GM18861 (cell line): ENCODE measurements around the gene RAD51B.
"Not testable (repeated sequence)": the region's sequence is repeated elsewhere in the genome, so short reads cannot be mapped to it uniquely, and the experiment has no call there.

Experiments used
- ATAC-seq: cut with Tn5 transposase; IDR thresholded peaks from one replicate; pipeline ENCODE4 v1.9.1; 2021; ENCODE audit not compliant: unreplicated experiment

RAD51B gene

DNA sequence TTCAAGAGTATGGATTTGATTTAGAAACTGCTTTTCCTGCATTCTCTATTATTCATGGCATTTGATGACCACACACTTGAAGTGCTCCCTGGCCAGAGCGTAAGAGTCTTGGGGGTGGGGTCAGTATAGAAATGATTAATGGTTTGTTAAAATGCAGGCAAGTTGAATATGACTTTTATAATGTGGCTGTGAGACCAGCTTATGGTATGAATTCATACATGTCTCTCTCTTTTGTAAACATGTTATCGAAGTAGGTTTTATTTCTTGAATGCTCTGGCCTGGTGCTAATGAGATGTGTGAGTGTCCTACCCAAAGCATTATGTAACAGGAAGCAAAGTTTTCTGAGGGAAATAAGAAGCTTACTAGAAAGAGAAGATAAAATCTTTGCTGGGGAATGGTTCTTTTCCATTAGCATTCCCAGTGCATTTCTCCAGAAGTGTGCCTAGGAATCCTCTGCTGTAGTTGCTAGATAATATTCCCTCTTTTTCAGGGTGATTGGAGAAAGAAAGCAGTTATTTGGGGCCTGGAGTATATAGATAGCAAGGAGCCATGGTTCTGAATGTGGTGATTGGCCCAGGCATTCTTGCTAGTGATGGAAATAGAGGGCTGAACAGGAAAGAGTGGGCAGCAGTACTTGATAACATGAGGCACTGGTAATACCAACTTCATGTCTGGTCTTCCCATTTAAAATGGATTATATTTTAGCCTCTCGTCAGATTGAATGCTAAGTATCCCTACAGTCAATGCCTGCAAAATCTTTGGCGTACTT is 289.7 kb downstream of the RAD51B start:
- no peak for ATAC-seq

DNA sequence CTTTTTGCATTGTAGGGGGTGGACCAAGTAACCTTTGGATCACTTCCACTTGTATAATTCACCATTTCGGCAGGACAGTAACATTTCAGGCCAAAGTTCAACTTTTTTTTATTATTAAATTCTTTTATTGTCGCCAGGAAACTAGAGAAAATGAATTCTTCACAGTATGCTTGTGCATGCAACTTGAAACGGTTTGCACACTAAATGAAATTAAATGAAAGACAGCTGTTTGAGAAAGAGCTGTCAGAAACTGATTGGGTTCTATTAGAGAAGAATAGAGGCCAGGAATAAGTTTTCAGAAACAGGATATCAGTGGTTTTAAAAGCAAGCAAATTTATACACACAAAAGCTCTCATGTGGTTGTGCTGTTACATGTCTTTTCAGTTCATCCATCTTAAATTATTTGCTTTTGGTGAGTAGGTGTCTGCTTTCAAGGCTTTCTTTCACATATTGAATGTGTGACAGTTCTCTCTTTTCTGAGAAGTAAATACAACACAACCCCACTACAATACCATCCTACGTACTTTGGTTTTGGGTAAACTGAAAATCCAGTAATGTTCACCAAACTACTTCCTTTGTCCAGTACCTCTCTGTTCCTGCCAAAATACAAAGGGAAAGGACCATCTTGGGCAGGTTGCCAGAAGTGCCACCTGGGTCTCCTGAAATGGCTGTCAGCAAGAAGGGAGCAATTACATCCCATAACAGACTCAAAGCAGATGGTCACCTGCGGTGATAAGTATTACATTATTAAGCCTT is 291.7 kb downstream of the RAD51B start:
- no peak for ATAC-seq

DNA sequence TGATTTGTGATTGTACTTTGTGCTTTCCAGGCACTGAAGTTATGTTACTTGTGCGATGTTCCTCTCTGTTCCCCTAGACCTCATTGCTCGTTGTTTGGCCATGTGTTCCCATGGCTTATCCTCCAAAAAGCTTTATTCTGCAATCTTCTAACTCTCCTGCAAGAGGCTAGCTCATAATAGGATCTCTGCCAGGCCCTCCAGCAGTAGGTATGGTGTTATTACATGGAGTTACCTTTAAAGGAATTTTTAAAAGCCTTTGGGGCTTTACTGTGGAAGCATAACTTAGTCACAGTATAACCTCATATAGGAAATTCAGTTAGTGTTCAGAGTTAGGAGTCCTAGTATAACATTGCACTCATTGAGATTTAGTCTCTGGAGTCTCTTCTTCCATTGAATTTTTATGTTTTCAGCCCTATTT is 292.3 kb downstream of the RAD51B start:
- ATAC-seq = no peak

DNA sequence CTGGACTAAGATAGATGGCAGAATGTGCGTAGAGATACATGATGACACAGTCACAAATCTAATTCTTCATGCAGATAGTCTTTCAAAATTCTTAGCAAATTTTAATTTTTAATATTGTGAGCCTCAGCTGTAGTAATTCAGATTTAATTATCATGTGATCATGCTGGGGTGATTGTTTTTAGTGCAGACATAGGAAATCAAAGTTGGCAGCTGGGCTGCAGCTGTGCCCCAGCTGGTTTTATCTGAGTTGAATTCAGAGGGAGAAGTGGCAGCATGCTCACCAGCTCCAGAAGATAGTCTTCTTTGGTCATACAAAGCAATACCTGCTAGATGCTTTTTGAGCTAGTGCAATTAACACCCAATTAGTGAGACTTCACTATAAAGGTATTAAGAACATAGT is 292.9 kb downstream of the RAD51B start:
- ATAC-seq = no peak

DNA sequence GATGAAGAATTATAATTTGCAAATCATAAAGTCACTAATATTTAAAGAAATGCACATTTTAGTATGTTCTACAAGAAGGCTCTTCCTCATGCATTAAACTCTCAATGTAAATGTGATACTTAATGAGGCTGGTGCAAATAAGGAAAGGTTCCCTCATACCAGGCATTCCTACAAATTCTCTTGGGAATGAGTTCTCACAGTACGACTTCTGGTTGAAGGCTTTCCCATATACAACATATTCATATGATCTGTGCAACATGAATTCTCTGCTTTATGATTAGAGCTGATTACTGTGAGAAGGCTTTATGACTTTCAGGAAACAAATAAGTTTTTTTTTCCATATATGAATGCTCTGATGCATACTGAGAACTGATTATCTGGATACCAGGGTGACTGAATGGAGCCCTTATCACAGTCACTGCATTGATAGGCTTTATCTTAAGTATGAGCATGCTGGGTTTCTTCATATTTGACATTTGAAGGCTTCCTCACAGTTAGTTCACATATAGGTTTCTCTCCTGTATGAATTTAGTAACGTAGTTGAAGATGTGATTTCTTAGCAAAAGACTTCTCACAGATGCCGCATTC is 293.9 kb downstream of the RAD51B start:
- ATAC-seq = no peak

DNA sequence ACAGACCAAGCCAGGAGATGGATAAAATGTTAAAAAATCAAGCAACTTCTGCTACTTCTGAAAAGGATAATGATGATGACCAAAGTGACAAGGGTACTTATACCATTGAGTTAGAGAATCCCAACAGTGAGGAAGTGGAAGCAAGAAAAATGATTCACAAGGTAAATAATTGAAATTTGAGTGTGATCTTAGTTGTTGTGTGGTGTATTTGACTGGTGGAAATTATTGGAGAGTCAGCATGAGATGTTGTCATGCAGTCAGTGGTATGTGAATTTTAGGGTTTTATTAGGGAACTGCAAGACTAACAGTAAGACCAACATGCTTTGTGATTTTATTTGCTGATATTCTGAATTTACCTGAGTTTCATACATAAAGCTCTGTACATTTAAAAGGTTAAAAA is 296.4 kb downstream of the RAD51B start:
- ATAC-seq = not testable (repeated sequence)

DNA sequence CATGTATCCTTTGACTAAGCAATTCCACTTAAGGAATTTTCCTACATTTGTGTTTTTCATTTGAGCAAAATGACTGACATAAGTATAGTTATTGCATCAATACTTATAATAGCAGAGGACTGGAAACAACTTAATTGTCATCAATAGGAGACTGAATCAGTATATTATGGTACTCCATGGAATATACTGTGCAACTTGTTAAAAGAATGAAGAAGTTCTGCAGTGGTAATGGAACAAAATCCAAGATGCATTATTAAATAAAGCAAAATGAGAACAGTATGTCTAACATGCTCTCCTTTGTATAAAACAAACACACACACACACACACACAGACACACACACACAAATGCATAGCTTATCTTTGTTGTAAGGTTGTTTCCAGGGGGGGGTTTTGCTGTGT is 303.1 kb downstream of the RAD51B start:
- ATAC-seq = no peak

DNA sequence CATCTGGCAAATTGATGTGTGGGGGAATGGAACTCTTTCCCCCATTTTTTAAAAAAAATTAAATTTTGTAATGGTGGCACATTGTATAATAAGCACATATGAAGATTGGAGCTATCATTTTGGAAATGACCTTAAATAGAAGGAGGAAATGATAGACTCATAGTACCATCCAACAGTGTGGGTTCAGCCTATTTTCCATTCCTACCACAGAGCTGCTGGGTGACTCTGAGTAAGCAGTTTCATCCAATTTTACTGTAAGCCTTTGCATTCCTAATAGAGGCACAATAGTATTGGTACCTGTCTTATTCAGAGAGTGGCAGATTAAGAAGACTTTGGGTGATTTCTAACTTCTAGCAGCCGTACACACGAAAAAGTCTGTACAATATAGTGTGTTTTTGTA is 304.5 kb downstream of the RAD51B start:
- no peak for ATAC-seq

DNA sequence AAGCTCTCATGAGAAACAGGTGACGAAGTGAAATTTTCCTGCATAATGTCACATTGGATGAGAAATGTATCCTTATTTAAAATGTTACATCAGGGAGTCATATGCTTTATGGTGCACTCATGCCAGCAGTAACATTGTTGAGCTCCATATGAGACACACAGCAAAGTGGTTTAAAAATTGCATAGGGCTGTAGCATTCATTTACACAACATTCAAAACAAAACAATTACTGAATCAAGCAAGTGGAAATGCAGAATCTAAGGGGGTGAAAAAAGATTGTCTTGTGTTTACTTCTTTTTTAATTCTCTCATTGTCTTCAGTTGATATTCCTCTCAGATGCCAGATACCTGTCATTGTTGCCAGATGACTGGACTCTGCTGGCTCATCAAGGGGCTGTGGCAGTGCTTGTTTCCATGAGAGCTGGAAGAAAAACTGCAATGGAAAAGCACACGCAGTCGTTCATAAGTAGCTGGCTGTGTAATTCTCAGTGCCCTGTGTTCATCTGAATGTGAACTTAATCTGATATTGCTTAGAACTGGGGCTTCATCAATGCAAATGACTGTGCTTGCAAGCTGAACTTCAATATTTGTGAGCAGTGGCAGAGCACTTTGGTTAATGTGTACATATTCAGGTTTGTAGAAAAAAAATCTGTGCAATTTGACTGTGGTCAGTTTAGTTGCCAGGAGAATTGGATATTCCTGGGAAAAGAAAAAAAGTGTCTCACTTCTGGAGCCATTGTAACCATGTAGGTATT is 305.6 kb downstream of the RAD51B start:
- no peak for ATAC-seq

DNA sequence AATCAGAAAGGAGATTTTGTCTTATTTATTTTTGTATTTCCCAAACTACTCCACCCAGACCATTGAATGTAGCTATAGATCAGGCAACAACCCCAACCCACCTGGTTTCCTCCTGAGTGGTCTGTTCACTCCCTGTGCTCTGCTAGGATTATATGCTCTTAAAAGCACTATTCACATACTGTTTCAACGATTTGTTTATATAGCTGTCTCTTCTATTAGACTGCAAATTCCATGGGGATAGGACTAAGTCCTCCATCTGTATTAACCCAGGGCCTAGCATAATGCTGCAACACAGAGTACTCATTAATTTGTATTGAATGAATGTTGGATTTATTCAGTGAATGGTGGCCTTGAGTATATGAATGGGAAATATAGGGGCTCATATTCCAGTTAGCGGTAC is 307.6 kb downstream of the RAD51B start:
- ATAC-seq = no peak

DNA sequence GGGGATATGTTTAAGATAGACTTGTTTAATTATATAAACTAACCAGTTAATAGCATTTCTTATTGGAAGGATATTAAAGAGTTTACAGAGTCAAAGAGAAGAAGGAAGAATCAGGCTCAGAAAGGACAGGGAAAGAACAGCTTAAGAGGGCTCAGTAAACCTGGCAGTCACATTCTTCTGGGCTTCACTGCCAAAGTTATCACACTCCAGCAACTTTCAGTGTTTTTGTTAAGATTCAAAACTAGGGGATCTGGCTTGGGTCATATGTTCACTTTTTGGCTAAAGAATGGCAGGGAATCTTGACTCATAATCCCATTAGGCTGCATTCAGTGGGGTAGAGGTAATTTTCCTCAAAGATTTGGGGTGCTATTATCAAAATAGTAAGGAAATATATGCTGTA is 312.3 kb downstream of the RAD51B start:
- no peak for ATAC-seq

DNA sequence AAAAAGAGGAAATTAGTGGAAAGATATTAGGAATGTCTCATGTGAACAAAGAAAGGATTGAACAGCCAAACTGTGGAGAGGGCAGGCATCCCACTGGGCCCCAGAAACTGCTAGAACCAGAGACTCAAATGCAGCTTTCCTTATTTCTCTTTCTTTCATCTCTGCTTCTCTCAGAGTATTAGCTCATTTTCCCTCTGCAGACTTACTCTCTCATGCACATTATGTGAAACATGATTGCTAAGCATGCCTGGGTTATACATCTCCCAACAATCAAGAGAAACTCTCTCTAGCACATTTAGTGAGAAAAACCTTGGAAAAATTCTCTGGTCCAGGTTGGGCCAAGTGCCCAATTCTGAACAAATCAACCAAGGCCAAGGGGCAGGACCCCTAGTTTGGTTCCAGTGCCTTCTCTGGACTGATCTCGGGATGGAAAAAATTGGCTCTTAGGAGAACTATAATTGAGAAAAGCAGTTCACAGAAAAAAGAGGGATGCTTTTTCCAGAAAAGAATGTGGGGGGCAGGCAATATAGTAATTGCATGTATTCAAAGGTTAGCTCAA is 313.1 kb downstream of the RAD51B start:
- no peak for ATAC-seq

DNA sequence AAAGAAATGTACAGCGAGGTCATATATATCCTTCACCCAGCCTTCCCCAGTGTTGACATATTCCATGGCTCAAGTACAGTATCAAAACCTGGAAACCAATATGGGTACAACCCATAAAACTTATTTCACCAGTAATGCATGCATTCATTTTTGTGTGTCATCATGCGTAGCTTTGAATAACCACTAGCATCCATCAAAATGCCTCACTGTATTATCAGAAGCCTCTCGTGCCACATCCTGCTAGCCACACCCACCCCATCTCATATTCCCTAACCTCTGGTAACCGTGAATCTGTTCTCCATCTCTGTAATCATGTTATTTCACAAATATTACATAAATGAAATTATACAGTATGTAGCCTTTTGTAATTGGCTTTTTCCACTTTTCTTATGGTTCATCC is 314.3 kb downstream of the RAD51B start:
- no peak for ATAC-seq

DNA sequence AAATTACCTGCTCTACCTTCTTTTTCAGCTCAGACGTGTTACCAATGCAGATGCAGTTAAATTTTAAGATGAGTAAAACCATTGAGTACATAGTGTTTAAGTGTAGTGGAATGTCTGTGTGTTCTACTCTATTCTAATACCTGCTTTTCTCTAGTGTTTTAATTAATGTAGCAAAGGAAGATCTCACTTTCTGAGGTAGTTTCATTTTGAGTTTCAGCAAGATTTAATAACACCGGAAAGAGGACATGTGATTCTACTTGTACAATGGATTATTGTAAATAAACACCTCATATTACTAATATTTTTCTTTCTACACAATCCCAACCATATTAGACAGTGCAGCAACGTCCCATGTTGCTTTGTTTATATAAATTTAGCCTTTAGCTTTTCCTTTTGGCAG is 315.4 kb downstream of the RAD51B start:
- ATAC-seq = no peak

DNA sequence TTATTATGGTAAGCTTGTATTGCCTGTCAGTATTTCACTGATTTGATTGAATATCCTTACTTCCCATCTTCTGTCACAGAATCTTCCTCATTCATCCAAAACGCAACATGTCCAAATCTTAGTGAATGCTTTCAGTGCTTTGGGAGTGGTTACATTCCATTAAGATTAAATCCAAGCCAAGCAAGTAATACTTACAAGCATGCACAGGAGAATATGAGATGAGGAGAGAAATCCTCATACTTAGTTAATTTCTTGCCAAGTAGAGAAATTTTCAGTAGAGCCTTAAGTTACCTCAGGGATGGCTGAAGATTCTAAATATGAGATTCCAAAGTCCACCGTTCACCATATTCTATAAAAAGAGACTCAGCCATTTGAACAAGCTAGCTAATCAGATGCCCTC is 316.0 kb downstream of the RAD51B start:
- no peak for ATAC-seq

DNA sequence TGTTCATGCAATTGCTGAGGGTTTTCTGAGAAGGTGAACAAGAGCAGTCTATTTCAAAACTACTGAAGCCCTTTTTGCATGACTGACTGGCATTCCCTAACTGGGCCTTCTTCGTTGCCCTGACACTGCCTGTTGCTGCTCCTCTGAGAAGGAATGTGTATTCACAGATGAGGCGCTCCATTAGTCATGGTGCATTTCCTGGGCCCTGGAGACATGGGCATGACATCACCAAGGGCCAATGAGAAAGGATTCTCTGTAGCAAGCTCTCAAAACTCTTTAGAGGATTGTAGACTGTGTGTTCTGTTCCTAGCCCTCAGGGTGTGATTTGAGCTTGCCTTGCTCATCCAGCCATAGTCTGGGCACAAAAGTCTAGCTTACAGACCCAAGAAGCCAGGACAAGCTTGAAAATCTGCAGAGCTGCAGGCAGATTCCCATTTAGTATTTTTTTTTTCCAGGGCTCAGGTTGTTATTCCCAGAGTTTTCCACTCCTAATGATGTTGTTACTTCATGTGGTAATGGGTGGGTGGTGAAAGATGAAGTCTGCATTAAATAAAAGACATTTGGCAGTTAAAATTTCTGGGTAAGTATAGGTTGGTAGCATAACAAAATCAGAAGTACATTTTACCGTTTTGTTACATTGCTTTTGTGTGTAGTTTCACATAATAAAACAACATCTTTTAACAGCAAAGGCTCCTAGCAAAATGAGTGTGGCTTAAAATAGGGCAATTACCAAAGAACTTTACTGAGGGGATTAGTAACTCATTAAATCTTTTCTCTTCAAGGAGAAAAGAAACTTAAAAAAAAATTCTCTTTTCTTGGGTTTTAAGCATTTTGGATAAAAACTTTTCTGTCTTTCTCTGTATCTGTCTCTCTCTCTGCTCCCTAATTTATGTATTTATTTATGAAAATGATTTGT is 318.4 kb downstream of the RAD51B start:
- no peak for ATAC-seq

DNA sequence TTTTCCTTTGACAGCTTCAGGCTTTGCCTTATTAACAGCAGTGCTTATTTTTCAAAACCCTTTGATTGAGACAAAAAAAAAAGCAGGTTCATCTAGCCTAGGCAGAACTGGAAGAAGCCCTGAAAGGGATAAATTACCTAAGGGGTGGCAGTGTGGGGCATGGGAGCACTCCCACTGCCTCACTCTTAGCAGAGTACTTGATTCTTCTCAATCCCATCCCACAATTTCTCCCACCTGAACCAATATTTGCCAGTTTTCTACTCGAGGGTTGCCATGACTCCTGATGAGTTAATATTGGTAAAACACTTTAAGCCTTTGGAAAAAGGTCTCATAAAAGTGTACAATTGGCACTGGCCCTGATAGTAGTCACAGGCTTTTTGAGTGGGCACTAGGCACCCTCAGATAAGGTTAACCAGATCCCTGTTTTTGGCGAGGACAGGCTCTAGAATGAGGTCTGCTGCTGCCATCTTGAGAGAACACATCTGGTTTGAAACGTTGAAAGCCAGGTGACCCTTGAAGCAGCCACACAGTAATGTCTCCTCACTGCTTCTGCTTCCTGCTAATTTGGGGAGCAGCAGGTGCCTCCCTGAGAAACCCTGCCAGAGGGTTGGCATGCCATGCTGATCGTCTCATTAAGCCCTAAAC is 320.0 kb downstream of the RAD51B start:
- no peak for ATAC-seq

DNA sequence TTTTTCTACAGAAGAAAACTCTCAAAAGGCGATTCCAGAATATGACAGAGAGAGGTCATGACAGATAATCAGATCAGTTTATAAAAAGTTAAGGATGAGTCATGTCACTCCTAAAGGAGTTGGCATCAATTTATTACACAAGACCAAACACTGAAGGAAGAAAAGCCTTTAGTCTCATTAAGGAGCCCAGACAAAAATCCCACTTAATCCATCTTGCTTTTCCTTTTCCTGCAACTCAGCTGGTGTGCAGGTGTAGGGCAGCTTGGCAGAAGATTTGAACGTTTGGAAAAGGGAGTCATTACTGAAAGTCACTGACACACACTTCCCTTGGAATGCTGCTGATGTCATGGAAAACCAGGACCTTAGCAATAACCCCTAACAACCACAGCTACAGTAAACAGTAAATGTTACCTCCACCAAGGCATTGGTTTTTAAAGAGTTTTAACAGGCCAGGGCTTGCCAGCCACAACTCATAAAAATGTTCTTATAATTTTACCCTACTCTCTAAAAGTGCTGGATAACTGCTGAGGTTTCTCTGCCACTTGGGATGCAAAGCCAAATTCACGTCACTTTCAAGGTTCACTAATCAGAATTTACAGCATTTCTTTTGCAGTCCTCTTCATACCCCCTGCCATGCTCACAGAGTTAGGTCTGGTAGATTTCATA is 320.6 kb downstream of the RAD51B start:
- ATAC-seq = no peak

DNA sequence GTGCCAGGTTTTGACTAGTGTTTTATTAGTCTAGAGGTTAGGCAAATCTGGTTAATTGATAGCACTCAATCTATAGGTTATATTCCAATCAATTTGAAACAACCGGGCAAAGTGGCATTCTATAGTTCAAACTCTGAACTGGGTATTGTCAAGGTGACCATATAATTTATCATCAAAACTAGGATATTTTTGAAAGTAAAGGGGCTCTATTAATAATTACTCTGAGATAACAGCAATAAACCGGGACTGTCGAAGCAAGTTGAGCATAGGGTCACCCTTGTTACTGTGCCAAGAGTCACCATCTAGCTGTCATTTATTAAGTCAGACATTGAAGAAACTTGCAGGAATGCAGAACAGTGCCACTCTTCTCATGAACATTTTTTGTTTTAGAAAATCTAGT is 321.2 kb downstream of the RAD51B start:
- ATAC-seq = no peak
